Spleen (tissue), 7 donors: ENCODE data around the gene NOTUM.

Source experiments
- CTCF ChIP-seq, 11 experiments: fragments of 200-600 bp in 7 of 11; fragments of 450-650 bp in 4 of 11; sonication (generic) in 4 of 11; IDR thresholded peaks in 8 of 11; conservative IDR thresholded peaks in 3 of 11; 1 replicate in 7 of 11; 2 replicates in 4 of 11; pipeline versions ENCODE4 v1.4.0 to v1.8.0; 2016 to 2021; ENCODE audit warnings: antibody characterized with exemption in 11 of 11, inconsistent platforms in 4 of 11, mild to moderate bottlenecking in 1 of 11
- POLR2A ChIP-seq, 3 donors: fragments of 450-650 bp; IDR thresholded peaks; one replicate each; pipeline ENCODE4 v1.5.1; 2017; ENCODE audit warnings: antibody characterized with exemption in 3 of 3, mild to moderate bottlenecking in 1 of 3
- POLR2AphosphoS5 ChIP-seq, 3 donors: sonication (generic); formaldehyde crosslinking; IDR thresholded peaks; one replicate each; pipeline ENCODE4 v1.5.1; 2017; ENCODE audit warnings: antibody characterized with exemption in 3 of 3
- donor health status: DM: no; HTN: no; CAD: no; lungs with moderate emphysema.
- donor health status: DM: no; HTN: no; CAD: no.
- donor health status: DM: no; HTN: no; CAD: no.

GRCh38 chr17:81933178-81933699 is 27.7 kb downstream of the NOTUM start:
- TF ChIP-seq POLR2A (IDR thresholded peaks at IDR 0.05) (no peak), CTCF (IDR thresholded peaks at IDR 0.05 in 8 of 11, conservative IDR thresholded peaks at IDR 0.05 in 3 of 11) (no peak), POLR2AphosphoS5 (IDR thresholded peaks at IDR 0.05) (no peak)
